Fibroblast of the aortic adventitia (primary cell): ENCODE data around the gene HOXD13. TPM values are rescaled to one million over a fixed set of nuclear protein-coding genes. Genes with fewer than 3 reads are reported as not detected.
A peak's percentile ranks its signal among the peaks of the same experiment; 100 is the strongest.

Experiments
- DNase-seq: peaks from one replicate; pipeline ENCODE4 v3.0.0-alpha.2; 2010; ENCODE audit warnings: low read depth
- H3K4me3 ChIP-seq: 2 replicates; pipeline ENCODE4 v1.5.1; 2011; ENCODE audit warnings: low read depth, mild to moderate bottlenecking, control low read depth, low read length, moderate library complexity
- CTCF ChIP-seq: IDR thresholded peaks from 2 replicates; pipeline ENCODE4 v1.5.1; 2011; ENCODE audit warnings: mild to moderate bottlenecking, low read length, control low read depth, inconsistent platforms; ENCODE audit not compliant: insufficient read depth
- total RNA-seq: library from RNA; depleted of rRNA; stranded (reverse); fragments of >200 nt; gene quantifications from 2 replicates; pipeline ENCODE4 v1.2.3, GENCODE V29; 2012; ENCODE audit warnings: low replicate concordance

The HOXD13 gene
- total RNA-seq, 1 donor: not detected

GRCh38 chr2:176076796-176077195 lies 15.7 kb upstream of the HOXD13 start:
- TF ChIP-seq CTCF: no peak
- DNase-seq: no peak

GRCh38 chr2:176078541-176079284 lies 13.8 kb upstream of the HOXD13 start:
- H3K4me3 ChIP-seq: no peak overlapping the region
- no peak for DNase-seq
- TF ChIP-seq CTCF: no peak

More at GRCh38 chr2:176076796-176077195, 15.7 kb upstream of the HOXD13 start:
- H3K4me3 ChIP-seq: no peak overlapping the region

GRCh38 chr2:176079285-176079830 lies 13.2 kb upstream of the HOXD13 start:
- H3K4me3 ChIP-seq: no peak overlapping the region
- no peak for DNase-seq
- TF ChIP-seq CTCF: no peak

- DNase-seq: peak; percentile 16
- TF ChIP-seq CTCF: peak; percentile 37
- H3K4me3 ChIP-seq: no peak overlapping the region
These were observed 12.5 kb upstream of the HOXD13 start for GRCh38 chr2:176079831-176080539.

GRCh38 chr2:176080540-176081375 lies 11.8 kb upstream of the HOXD13 start:
- TF ChIP-seq CTCF: no peak
- DNase-seq: no peak
- no peak overlapping the region for H3K4me3 ChIP-seq

- no peak for TF ChIP-seq CTCF
- no peak for DNase-seq
- no peak overlapping the region for H3K4me3 ChIP-seq
These were observed 11.1 kb upstream of the HOXD13 start for GRCh38 chr2:176081376-176081836.
